HEK293 (cell line): ENCODE measurements around the gene YTHDC2.

Experiments used
- SCRT2 ChIP-seq: fragments of 450-650 bp; formaldehyde crosslinking; IDR thresholded peaks from 2 replicates; pipeline ENCODE4 v1.5.1; 2016; ENCODE audit warnings: missing biosample characterization, missing genetic modification characterization
- SP3 ChIP-seq: fragments of 450-650 bp; formaldehyde crosslinking; IDR thresholded peaks from 2 replicates; pipeline ENCODE4 v1.5.1; 2016; ENCODE audit warnings: missing biosample characterization, missing genetic modification characterization
- YY1 ChIP-seq: fragments of 450-650 bp; formaldehyde crosslinking; IDR thresholded peaks from 2 replicates; pipeline ENCODE4 v1.5.1; 2018; ENCODE audit warnings: missing biosample characterization, missing genetic modification characterization
- ZNF23 ChIP-seq: fragments of 450-650 bp; formaldehyde crosslinking; IDR thresholded peaks from 2 replicates; pipeline ENCODE4 v1.5.1; 2016; ENCODE audit warnings: missing biosample characterization, missing genetic modification characterization, borderline replicate concordance
- ZNF324 ChIP-seq: fragments of 450-650 bp; formaldehyde crosslinking; IDR thresholded peaks from 2 replicates; pipeline ENCODE4 v1.5.1; 2016; ENCODE audit warnings: missing biosample characterization, missing genetic modification characterization
- ZNF544 ChIP-seq: fragments of 450-650 bp; formaldehyde crosslinking; IDR thresholded peaks from 2 replicates; pipeline ENCODE4 v1.5.0; 2017; ENCODE audit warnings: missing biosample characterization, missing genetic modification characterization
- ZNF792 ChIP-seq: fragments of 450-650 bp; formaldehyde crosslinking; IDR thresholded peaks from 2 replicates; pipeline ENCODE4 v1.5.1; 2016; ENCODE audit warnings: missing biosample characterization, missing genetic modification characterization
- TF ChIP-seq, protein P1 (sequence below): fragments of 450-650 bp; formaldehyde crosslinking; IDR thresholded peaks from 2 replicates; pipeline ENCODE4 v1.5.1; 2016; ENCODE audit warnings: missing biosample characterization, missing genetic modification characterization
- TF ChIP-seq, protein P2 (sequence below): fragments of 450-650 bp; formaldehyde crosslinking; IDR thresholded peaks from 2 replicates; pipeline ENCODE4 v1.5.1; 2016; ENCODE audit warnings: missing biosample characterization, missing genetic modification characterization
- TF ChIP-seq, protein P3 (sequence below): fragments of 450-650 bp; formaldehyde crosslinking; IDR thresholded peaks from 2 replicates; pipeline ENCODE4 v1.5.1; 2016; ENCODE audit warnings: missing biosample characterization, missing genetic modification characterization

DNA sequence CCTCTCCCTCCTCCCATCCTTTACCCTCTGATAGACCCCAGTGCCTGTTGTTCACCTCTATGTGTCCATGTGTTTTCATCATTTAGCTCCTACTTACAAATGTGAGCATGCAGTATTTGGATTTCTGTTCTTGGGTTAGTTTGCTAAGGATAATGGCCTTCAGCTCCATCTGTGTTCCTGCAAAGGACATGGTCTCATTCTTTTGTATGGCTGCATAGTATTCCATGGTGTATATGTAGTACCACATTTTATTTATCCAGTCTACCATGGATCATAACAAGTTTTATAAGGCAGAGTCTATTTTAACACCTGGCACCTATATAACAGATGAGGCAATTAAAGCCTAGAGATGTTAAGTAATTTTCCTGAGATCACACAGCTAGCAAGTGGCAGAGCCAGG, 7.4 kb downstream of the YTHDC2 start:
- TF ChIP-seq, protein P1, sequence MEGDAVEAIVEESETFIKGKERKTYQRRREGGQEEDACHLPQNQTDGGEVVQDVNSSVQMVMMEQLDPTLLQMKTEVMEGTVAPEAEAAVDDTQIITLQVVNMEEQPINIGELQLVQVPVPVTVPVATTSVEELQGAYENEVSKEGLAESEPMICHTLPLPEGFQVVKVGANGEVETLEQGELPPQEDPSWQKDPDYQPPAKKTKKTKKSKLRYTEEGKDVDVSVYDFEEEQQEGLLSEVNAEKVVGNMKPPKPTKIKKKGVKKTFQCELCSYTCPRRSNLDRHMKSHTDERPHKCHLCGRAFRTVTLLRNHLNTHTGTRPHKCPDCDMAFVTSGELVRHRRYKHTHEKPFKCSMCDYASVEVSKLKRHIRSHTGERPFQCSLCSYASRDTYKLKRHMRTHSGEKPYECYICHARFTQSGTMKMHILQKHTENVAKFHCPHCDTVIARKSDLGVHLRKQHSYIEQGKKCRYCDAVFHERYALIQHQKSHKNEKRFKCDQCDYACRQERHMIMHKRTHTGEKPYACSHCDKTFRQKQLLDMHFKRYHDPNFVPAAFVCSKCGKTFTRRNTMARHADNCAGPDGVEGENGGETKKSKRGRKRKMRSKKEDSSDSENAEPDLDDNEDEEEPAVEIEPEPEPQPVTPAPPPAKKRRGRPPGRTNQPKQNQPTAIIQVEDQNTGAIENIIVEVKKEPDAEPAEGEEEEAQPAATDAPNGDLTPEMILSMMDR, result no peak
- TF ChIP-seq, protein P2, sequence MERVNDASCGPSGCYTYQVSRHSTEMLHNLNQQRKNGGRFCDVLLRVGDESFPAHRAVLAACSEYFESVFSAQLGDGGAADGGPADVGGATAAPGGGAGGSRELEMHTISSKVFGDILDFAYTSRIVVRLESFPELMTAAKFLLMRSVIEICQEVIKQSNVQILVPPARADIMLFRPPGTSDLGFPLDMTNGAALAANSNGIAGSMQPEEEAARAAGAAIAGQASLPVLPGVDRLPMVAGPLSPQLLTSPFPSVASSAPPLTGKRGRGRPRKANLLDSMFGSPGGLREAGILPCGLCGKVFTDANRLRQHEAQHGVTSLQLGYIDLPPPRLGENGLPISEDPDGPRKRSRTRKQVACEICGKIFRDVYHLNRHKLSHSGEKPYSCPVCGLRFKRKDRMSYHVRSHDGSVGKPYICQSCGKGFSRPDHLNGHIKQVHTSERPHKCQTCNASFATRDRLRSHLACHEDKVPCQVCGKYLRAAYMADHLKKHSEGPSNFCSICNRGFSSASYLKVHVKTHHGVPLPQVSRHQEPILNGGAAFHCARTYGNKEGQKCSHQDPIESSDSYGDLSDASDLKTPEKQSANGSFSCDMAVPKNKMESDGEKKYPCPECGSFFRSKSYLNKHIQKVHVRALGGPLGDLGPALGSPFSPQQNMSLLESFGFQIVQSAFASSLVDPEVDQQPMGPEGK (tag by site-specific recombination), result no peak
- TF ChIP-seq SCRT2 (no peak), ZNF544 (tag by site-specific recombination) (no peak), ZNF23 (tag by site-specific recombination) (no peak), ZNF324 (no peak), SP3 (tag by site-specific recombination) (no peak), ZNF792 (tag by site-specific recombination) (no peak), YY1 (tag by site-specific recombination) (no peak)
- TF ChIP-seq, protein P3, sequence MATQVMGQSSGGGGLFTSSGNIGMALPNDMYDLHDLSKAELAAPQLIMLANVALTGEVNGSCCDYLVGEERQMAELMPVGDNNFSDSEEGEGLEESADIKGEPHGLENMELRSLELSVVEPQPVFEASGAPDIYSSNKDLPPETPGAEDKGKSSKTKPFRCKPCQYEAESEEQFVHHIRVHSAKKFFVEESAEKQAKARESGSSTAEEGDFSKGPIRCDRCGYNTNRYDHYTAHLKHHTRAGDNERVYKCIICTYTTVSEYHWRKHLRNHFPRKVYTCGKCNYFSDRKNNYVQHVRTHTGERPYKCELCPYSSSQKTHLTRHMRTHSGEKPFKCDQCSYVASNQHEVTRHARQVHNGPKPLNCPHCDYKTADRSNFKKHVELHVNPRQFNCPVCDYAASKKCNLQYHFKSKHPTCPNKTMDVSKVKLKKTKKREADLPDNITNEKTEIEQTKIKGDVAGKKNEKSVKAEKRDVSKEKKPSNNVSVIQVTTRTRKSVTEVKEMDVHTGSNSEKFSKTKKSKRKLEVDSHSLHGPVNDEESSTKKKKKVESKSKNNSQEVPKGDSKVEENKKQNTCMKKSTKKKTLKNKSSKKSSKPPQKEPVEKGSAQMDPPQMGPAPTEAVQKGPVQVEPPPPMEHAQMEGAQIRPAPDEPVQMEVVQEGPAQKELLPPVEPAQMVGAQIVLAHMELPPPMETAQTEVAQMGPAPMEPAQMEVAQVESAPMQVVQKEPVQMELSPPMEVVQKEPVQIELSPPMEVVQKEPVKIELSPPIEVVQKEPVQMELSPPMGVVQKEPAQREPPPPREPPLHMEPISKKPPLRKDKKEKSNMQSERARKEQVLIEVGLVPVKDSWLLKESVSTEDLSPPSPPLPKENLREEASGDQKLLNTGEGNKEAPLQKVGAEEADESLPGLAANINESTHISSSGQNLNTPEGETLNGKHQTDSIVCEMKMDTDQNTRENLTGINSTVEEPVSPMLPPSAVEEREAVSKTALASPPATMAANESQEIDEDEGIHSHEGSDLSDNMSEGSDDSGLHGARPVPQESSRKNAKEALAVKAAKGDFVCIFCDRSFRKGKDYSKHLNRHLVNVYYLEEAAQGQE (tag by site-specific recombination), result no peak
